ENCODE measurements around the gene LIPA.

Gene LIPA

DNA sequence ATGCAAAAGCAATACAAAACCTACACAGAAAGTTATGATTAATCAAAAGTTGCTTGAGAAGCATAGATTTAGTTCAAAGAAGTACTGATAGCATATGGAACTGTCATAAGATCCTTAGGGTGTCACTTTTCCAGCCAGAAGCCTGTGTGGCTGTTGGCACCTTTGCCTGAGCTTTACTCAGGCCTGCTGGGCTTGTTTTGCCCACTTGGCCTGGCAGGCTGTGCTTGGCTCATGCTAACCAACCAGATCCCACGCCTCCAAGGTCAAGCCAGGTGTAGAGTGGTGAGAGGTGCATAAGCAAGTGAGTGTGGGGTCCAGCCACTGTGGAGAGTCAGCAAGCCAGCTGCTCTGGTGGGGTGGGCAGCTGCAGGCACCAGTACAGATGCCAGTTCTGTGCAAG is 12.0 kb upstream of the LIPA start:
- Histone ChIP-seq H3K23ac (ENCODE audit: low read length in 2 of 2) (no peak overlapping the region), H3K18ac (ENCODE audit: low read depth in 1 of 2, low read length in 2 of 2) (no peak overlapping the region), H3K4me1 (ENCODE audit: control insufficient read depth, insufficient read depth, low read depth, low read length) (peaks cover 5% of the 10 kb centered on the region), H2BK5ac (ENCODE audit: low read depth, low read length, poor library complexity, severe bottlenecking) (no peak overlapping the region), H3K4me3 (ENCODE audit: insufficient read depth in 1 of 2, low read depth in 1 of 2, low read length in 2 of 2) (no peak overlapping the region), H2AK5ac (ENCODE audit: low read length, severe bottlenecking) (no peak overlapping the region), H2BK120ac (ENCODE audit: low read depth, low read length) (no peak overlapping the region), H3K9ac (ENCODE audit: low read length) (no peak overlapping the region), H3K36me3 (ENCODE audit: control insufficient read depth in 1 of 2, insufficient read depth in 2 of 2, low read depth in 1 of 2, low read length in 2 of 2) (no peaks in the 10 kb centered on the region), H2BK15ac (ENCODE audit: low read depth, poor library complexity, severe bottlenecking) (no peak overlapping the region), H2AFZ (ENCODE audit: low read depth, low read length) (no peak overlapping the region), H3K4ac (ENCODE audit: low read depth in 1 of 2, low read length in 2 of 2) (no peak overlapping the region), H2BK12ac (ENCODE audit: low read length in 2 of 2) (no peak overlapping the region), H3K27ac (ENCODE audit: low read length, poor library complexity, severe bottlenecking) (no peak overlapping the region), H4K8ac (ENCODE audit: low read length) (peak overlapping the region; percentile 12), H3K14ac (ENCODE audit: low read length in 2 of 2) (no peak overlapping the region), H3K9me3 (ENCODE audit: control insufficient read depth, low read length) (no peaks in the 10 kb centered on the region), H3K79me1 (replicated peaks; ENCODE audit: low read length, poor library complexity, severe bottlenecking) (no peaks in the 10 kb centered on the region), H3K4me2 (ENCODE audit: low read length, poor library complexity, severe bottlenecking) (no peak overlapping the region), H4K91ac (ENCODE audit: low read length) (peak overlapping the region; percentile 52), H3K27me3 (ENCODE audit: control insufficient read depth in 1 of 2, insufficient read depth in 1 of 2, low read length in 2 of 2) (no peaks in the 10 kb centered on the region)
- no peak for DNase-seq
- 92% methylated on average over 1 of the region's 1 CpG for WGBS

DNA sequence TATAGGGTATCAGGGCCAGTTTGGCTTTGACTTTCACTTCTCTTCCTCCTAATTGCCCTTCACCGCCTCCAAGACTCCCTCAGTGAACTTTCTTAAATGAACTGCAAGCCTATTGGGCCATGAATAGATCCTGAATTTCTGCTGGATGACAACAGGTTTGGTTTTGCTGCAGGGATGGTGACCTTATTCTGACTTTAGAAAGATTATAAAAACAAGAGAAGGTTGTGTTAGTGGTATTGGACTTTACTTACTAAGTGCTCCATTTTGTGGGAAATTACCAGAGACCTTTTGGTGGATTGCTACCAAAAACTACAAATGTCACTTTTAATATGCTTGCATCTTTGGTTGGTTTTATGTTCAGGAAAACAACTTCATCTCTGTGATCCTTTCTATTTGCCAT is 11.5 kb upstream of the LIPA start:
- Histone ChIP-seq H3K27me3 (ENCODE audit: control insufficient read depth in 1 of 2, insufficient read depth in 1 of 2, low read length in 2 of 2) (no peaks in the 10 kb centered on the region), H3K9me3 (ENCODE audit: control insufficient read depth, low read length) (no peaks in the 10 kb centered on the region), H3K9ac (ENCODE audit: low read length) (peak overlapping the region; percentile 18), H3K4me3 (ENCODE audit: insufficient read depth in 1 of 2, low read depth in 1 of 2, low read length in 2 of 2) (no peak overlapping the region), H4K91ac (ENCODE audit: low read length) (no peak overlapping the region), H3K4ac (ENCODE audit: low read depth in 1 of 2, low read length in 2 of 2) (no peak overlapping the region), H3K14ac (ENCODE audit: low read length in 2 of 2) (no peak overlapping the region), H3K4me2 (ENCODE audit: low read length, poor library complexity, severe bottlenecking) (no peak overlapping the region), H3K79me1 (replicated peaks; ENCODE audit: low read length, poor library complexity, severe bottlenecking) (no peaks in the 10 kb centered on the region), H3K27ac (ENCODE audit: low read length, poor library complexity, severe bottlenecking) (no peak overlapping the region), H4K8ac (ENCODE audit: low read length) (no peak overlapping the region), H2BK5ac (ENCODE audit: low read depth, low read length, poor library complexity, severe bottlenecking) (no peak overlapping the region), H2AFZ (ENCODE audit: low read depth, low read length) (no peak overlapping the region), H3K23ac (ENCODE audit: low read length in 2 of 2) (no peak overlapping the region), H3K36me3 (ENCODE audit: control insufficient read depth in 1 of 2, insufficient read depth in 2 of 2, low read depth in 1 of 2, low read length in 2 of 2) (no peaks in the 10 kb centered on the region), H2BK120ac (ENCODE audit: low read depth, low read length) (no peak overlapping the region), H2BK12ac (ENCODE audit: low read length in 2 of 2) (no peak overlapping the region), H3K18ac (ENCODE audit: low read depth in 1 of 2, low read length in 2 of 2) (no peak overlapping the region), H2AK5ac (ENCODE audit: low read length, severe bottlenecking) (no peak overlapping the region), H3K4me1 (ENCODE audit: control insufficient read depth, insufficient read depth, low read depth, low read length) (peaks cover 5% of the 10 kb centered on the region), H2BK15ac (ENCODE audit: low read depth, poor library complexity, severe bottlenecking) (no peak overlapping the region)
- no peak for DNase-seq
- WGBS = 80% methylated on average over 1 of the region's 1 CpG

DNA sequence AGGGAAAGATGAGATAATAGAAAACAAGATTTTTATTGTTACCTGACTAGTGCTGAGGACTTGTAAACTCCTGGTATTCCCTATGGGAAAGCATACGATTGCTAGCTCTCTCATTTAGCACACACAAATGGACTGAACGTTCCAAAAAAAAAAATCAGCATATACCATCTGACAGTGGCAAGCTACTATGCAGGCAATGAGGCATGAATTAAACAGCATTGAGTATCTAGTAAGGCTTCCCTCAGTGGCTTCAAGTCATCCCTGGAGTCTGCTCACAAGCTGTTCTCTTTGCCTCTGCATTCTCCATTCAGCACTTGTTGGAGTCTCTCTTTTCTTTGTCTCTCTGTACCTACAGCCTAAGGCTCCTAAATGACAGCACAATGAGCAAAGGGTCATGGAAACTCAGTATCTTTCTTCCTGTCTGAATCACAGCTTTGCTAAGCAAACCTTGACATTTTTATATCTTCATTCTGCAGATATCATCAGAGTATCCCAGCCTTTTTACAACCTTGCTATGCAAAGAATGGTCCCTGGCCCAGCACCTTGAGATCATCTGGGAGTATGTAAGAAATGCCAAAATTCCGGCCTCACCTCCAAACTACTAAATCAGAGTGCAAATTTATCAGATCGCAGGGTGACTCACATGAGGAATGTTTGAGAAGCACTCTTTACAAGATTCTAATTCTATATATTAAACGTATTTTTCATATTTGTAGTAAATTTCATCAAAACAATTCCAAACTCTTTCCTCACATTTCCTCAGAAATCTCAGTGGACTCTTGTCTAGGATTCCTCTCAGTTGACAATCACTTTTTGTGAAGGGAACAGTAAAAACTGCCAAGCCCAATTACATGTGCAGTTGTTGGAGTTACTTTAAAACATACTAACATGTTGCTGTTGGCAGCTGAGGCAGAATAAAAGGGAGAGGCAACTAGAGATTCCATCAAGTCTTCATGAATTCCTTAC is 10.8 kb upstream of the LIPA start:
- whole genome bisulfite sequencing = 94% methylated on average over 3 of the region's 5 CpGs
- Histone ChIP-seq H3K23ac (ENCODE audit: low read length in 2 of 2) (no peak overlapping the region), H3K79me1 (replicated peaks; ENCODE audit: low read length, poor library complexity, severe bottlenecking) (no peaks in the 10 kb centered on the region)

DNA sequence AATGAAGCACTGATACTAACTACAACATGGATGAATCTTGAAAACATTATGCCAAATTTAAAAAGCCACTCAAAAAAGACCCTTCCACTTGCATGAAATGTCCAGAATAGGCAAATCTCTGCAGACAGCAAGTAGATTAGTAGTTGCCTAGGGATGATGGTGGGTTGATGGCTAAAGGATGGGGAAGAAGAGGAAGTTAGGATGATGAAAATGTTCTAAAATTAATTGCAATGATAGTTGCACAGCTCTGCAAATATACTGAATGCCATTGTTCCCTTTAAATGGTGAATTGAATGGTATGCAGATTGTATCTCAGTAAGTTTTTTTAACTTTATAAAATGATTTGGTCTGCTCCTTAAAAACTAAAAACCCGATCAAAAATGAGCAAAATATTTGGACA is 7.3 kb upstream of the LIPA start:
- no peaks in the 10 kb centered on the region for H3K9me3 ChIP-seq (ENCODE audit: control insufficient read depth, low read length)
- no CpG with 5 or more reads among the region's 1 CpG for WGBS
- H2BK120ac ChIP-seq (ENCODE audit: low read depth, low read length) = no peak overlapping the region
- H3K18ac ChIP-seq (ENCODE audit: low read depth in 1 of 2, low read length in 2 of 2) = no peak overlapping the region
- peaks cover 0 to 5% of the 10 kb centered on the region in 2 experiments for H3K27me3 ChIP-seq (ENCODE audit: control insufficient read depth in 1 of 2, insufficient read depth in 1 of 2, low read length in 2 of 2)
- H3K9ac ChIP-seq (ENCODE audit: low read length) = no peak overlapping the region
- no peak overlapping the region for H3K4me2 ChIP-seq (ENCODE audit: low read length, poor library complexity, severe bottlenecking)
- no peak overlapping the region for H2AFZ ChIP-seq (ENCODE audit: low read depth, low read length)
- no peak overlapping the region for H3K23ac ChIP-seq (ENCODE audit: low read length in 2 of 2)
- no peaks in the 10 kb centered on the region for H3K79me1 ChIP-seq (replicated peaks; ENCODE audit: low read length, poor library complexity, severe bottlenecking)
- H3K27ac ChIP-seq (ENCODE audit: low read length, poor library complexity, severe bottlenecking) = no peak overlapping the region
- no peak overlapping the region for H3K4ac ChIP-seq (ENCODE audit: low read depth in 1 of 2, low read length in 2 of 2)
- no peak overlapping the region for H4K8ac ChIP-seq (ENCODE audit: low read length)
- H3K4me3 ChIP-seq (ENCODE audit: insufficient read depth in 1 of 2, low read depth in 1 of 2, low read length in 2 of 2) = no peak overlapping the region
- no peak overlapping the region for H2BK15ac ChIP-seq (ENCODE audit: low read depth, poor library complexity, severe bottlenecking)
- H2AK5ac ChIP-seq (ENCODE audit: low read length, severe bottlenecking) = no peak overlapping the region
- no peak overlapping the region for H4K91ac ChIP-seq (ENCODE audit: low read length)
- no peak overlapping the region for H3K14ac ChIP-seq (ENCODE audit: low read length in 2 of 2)
- H2BK12ac ChIP-seq (ENCODE audit: low read length in 2 of 2) = no peak overlapping the region
- no peak overlapping the region for H2BK5ac ChIP-seq (ENCODE audit: low read depth, low read length, poor library complexity, severe bottlenecking)
- H3K4me1 ChIP-seq (ENCODE audit: control insufficient read depth, insufficient read depth, low read depth, low read length) = peaks cover 5% of the 10 kb centered on the region
- no peaks in the 10 kb centered on the region for H3K36me3 ChIP-seq (ENCODE audit: control insufficient read depth in 1 of 2, insufficient read depth in 2 of 2, low read depth in 1 of 2, low read length in 2 of 2)
- DNase-seq = no peak

More for the DNA sequence above, 10.8 kb upstream of the LIPA start:
- Histone ChIP-seq H3K27ac (ENCODE audit: low read length, poor library complexity, severe bottlenecking) (no peak overlapping the region), H3K4me2 (ENCODE audit: low read length, poor library complexity, severe bottlenecking) (no peak overlapping the region), H3K4me1 (ENCODE audit: control insufficient read depth, insufficient read depth, low read depth, low read length) (peaks cover 5% of the 10 kb centered on the region), H3K4ac (ENCODE audit: low read depth in 1 of 2, low read length in 2 of 2) (no peak overlapping the region), H2BK120ac (ENCODE audit: low read depth, low read length) (no peak overlapping the region), H2BK15ac (ENCODE audit: low read depth, poor library complexity, severe bottlenecking) (no peak overlapping the region), H2BK12ac (ENCODE audit: low read length in 2 of 2) (no peak overlapping the region), H3K9me3 (ENCODE audit: control insufficient read depth, low read length) (no peaks in the 10 kb centered on the region), H2BK5ac (ENCODE audit: low read depth, low read length, poor library complexity, severe bottlenecking) (no peak overlapping the region), H3K9ac (ENCODE audit: low read length) (peak overlapping the region; percentile 18), H4K8ac (ENCODE audit: low read length) (no peak overlapping the region), H3K4me3 (ENCODE audit: insufficient read depth in 1 of 2, low read depth in 1 of 2, low read length in 2 of 2) (no peak overlapping the region), H3K18ac (ENCODE audit: low read depth in 1 of 2, low read length in 2 of 2) (no peak overlapping the region), H4K91ac (ENCODE audit: low read length) (no peak overlapping the region), H3K14ac (ENCODE audit: low read length in 2 of 2) (no peak overlapping the region), H3K27me3 (ENCODE audit: control insufficient read depth in 1 of 2, insufficient read depth in 1 of 2, low read length in 2 of 2) (no peaks in the 10 kb centered on the region), H2AK5ac (ENCODE audit: low read length, severe bottlenecking) (no peak overlapping the region), H2AFZ (ENCODE audit: low read depth, low read length) (no peak overlapping the region), H3K36me3 (ENCODE audit: control insufficient read depth in 1 of 2, insufficient read depth in 2 of 2, low read depth in 1 of 2, low read length in 2 of 2) (no peaks in the 10 kb centered on the region)
- no peak for DNase-seq
